Measurements from ENCODE around the gene TXNIP.

Gene TXNIP

GRCh38 chr1:146012703-146013558 is 16.6 kb upstream of the TXNIP start:
- peak; percentile 80 for DNase-seq

- no peak for DNase-seq
These were observed 13.9 kb upstream of the TXNIP start for GRCh38 chr1:146010126-146010738.

- no peak for DNase-seq
These were observed 11.2 kb upstream of the TXNIP start for GRCh38 chr1:146007489-146008133.

GRCh38 chr1:146001709-146002108 is 5.3 kb upstream of the TXNIP start:
- no peak for DNase-seq

- DNase-seq, result no peak
These were observed 3.1 kb upstream of the TXNIP start for GRCh38 chr1:145999321-146000024.

- no peak for DNase-seq
These were observed 1.3 kb upstream of the TXNIP start for GRCh38 chr1:145997718-145998023.

- no peak for DNase-seq
These were observed 788 bp upstream of the TXNIP start for GRCh38 chr1:145997016-145997717.

- DNase-seq, result no peak
These were observed 381 bp downstream of the TXNIP start for GRCh38 chr1:145995964-145996432.

GRCh38 chr1:145995148-145995881 is 1.1 kb downstream of the TXNIP start:
- DNase-seq, result no peak

- DNase-seq, result no peak
These were observed 1.8 kb downstream of the TXNIP start for GRCh38 chr1:145994391-145995120.

GRCh38 chr1:145993618-145994390 is 2.6 kb downstream of the TXNIP start:
- no peak for DNase-seq

GRCh38 chr1:145992958-145993617 is 3.3 kb downstream of the TXNIP start:
- DNase-seq, result no peak

GRCh38 chr1:145992502-145992936 is 3.9 kb downstream of the TXNIP start:
- no peak for DNase-seq

- DNase-seq, result no peak
These were observed 4.5 kb downstream of the TXNIP start for GRCh38 chr1:145991735-145992412.

GRCh38 chr1:145990249-145990855 is 6.0 kb downstream of the TXNIP start:
- DNase-seq, result no peak

- no peak for DNase-seq
These were observed 7.6 kb downstream of the TXNIP start for GRCh38 chr1:145988773-145989172.

GRCh38 chr1:145987926-145988325 is 8.5 kb downstream of the TXNIP start:
- DNase-seq, result no peak

- DNase-seq, result no peak
These were observed 9.8 kb downstream of the TXNIP start for GRCh38 chr1:145986551-145986950.

Data from HCEC 1CT (cell line).